Adrenal gland (tissue), 12 donors: Measurements from ENCODE around the gene FARS2. TPM values are rescaled to one million over a fixed set of nuclear protein-coding genes. Genes with fewer than 3 reads are reported as not detected.

Experiments used
- DNase-seq, 7 donors: peaks; one replicate each; pipeline ENCODE4 v3.0.0-alpha.2; 2019 to 2020
- H3K27ac ChIP-seq, 5 donors: fragments of 200-600 bp; sonication (generic) in 4 of 5; 1 replicate in 3 of 5; 2 replicates in 2 of 5; pipeline versions ENCODE4 v1.5.1 to v1.8.0; 2016 to 2020; ENCODE audit warnings: mild to moderate bottlenecking in 1 of 5
- H3K27me3 ChIP-seq: fragments of 200-600 bp; 2 replicates; pipeline ENCODE4 v1.8.0; 2021
- H3K36me3 ChIP-seq, 2 donors: fragments of 200-600 bp; replicated peaks in 1 of 2; 1 replicate in 1 of 2; 2 replicates in 1 of 2; pipeline versions ENCODE4 v1.5.1 to v1.8.0; 2018 to 2022
- H3K4me1 ChIP-seq, 2 donors: fragments of 200-600 bp; replicated peaks in 1 of 2; 1 replicate in 1 of 2; 2 replicates in 1 of 2; pipeline versions ENCODE4 v1.5.1 to v1.8.0; 2018 to 2021
- H3K4me3 ChIP-seq, 4 donors: fragments of 200-600 bp; sonication (generic) in 3 of 4; one replicate each; pipeline ENCODE4 v1.5.1; 2016 to 2018
- H3K9me3 ChIP-seq, 3 donors: fragments of 200-600 bp; sonication (generic) in 1 of 3; replicated peaks in 1 of 3; 1 replicate in 2 of 3; 2 replicates in 1 of 3; pipeline versions ENCODE4 v1.5.1 to v1.8.0; 2016 to 2021
- POLR2A ChIP-seq, 2 donors: fragments of 450-650 bp; IDR thresholded peaks; one replicate each; pipeline ENCODE4 v1.6.1; 2017; ENCODE audit warnings: antibody characterized with exemption in 2 of 2, mild to moderate bottlenecking in 2 of 2, moderate library complexity in 1 of 2
- WGBS, 4 donors: extraction: QIAGEN DNeasy Blood & Tissue Kit in 2 of 4; methylation state at CpG; one replicate each; pipeline versions ENCODE4 v1.1.5 to v1.1.7; 2013 to 2017; 5-methylcytosine and 5-hydroxymethylcytosine counted together
- intact Hi-C, 2 donors: fragments of 100-400 bp; cut with DNase I; formaldehyde crosslinking; loops; one replicate each; pipeline versions ENCODE4 v1.14.1 to v1.15.0; 2022 to 2023
- polyA plus RNA-seq, 3 donors: library from polyadenylated mRNA; stranded (reverse); fragments of 200-250 nt in 2 of 3; fragments of 350-450 nt in 1 of 3; fragmentation: Illumina TruSeq in 1 of 3; extraction: RNeasy Lipid Tissue Mini Kit (QIAGEN cat#74804) in 1 of 3; gene quantifications; one replicate each; pipeline ENCODE4 v1.2.3, GENCODE V29; 2013 to 2014
- total RNA-seq, 9 donors: library from RNA; depleted of rRNA in 4 of 9; stranded (reverse); fragments of >200 nt in 4 of 9; fragments of 120-200 nt in 1 of 9; fragmentation: NEBNext Ultra II Directional in 1 of 9; extraction: Animal tissue kit (Norgen Biotek cat#: 25700) in 1 of 9; gene quantifications; one replicate each; pipeline versions ENCODE4 v1.1.0 to v1.2.4, GENCODE V29; 2013 to 2023
- TF ChIP-seq, protein P1 (sequence below), 6 experiments: fragments of 450-650 bp in 4 of 6; fragments of 200-600 bp in 2 of 6; sonication (generic) in 1 of 6; IDR thresholded peaks; 1 replicate in 5 of 6; 2 replicates in 1 of 6; pipeline versions ENCODE4 v1.5.1 to v1.8.0; 2016 to 2021; ENCODE audit warnings: antibody characterized with exemption in 6 of 6, mild to moderate bottlenecking in 2 of 6, moderate library complexity in 1 of 6
- donor health status: healthy with polysubstance abuse.
- donor health status: Bipolar disorder and iron deficiency.
- donor health status: DM: yes; HTN: yes; CAD: no.
- donor health status: DM: no; HTN: no; CAD: no.
- donor health status: DM: no; HTN: no; CAD: no.
- donor health status: DM: yes; HTN: yes; CAD: no.

FARS2 gene
- total and polyA plus RNA-seq, 12 donors: 7.2 to 55.2 (median 19.8) TPM

- Histone ChIP-seq H3K4me3 (no peak overlapping the region), H3K9me3 (no peaks in the 10 kb centered on the region), H3K27me3 (no peaks in the 10 kb centered on the region), H3K27ac (no peak overlapping the region), H3K36me3 (no peaks in the 10 kb centered on the region), H3K4me1 (no peaks in the 10 kb centered on the region)
- intact Hi-C loops: no loop called here
- 83 to 86% (median 85%) methylated on average over 5 of the region's 5 CpGs for WGBS, 4 donors
- TF ChIP-seq POLR2A (IDR thresholded peaks at IDR 0.05): no peak
- TF ChIP-seq, protein P1, sequence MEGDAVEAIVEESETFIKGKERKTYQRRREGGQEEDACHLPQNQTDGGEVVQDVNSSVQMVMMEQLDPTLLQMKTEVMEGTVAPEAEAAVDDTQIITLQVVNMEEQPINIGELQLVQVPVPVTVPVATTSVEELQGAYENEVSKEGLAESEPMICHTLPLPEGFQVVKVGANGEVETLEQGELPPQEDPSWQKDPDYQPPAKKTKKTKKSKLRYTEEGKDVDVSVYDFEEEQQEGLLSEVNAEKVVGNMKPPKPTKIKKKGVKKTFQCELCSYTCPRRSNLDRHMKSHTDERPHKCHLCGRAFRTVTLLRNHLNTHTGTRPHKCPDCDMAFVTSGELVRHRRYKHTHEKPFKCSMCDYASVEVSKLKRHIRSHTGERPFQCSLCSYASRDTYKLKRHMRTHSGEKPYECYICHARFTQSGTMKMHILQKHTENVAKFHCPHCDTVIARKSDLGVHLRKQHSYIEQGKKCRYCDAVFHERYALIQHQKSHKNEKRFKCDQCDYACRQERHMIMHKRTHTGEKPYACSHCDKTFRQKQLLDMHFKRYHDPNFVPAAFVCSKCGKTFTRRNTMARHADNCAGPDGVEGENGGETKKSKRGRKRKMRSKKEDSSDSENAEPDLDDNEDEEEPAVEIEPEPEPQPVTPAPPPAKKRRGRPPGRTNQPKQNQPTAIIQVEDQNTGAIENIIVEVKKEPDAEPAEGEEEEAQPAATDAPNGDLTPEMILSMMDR (IDR thresholded peaks at IDR 0.05): no peak
- peak in 3 of 7 donors; percentile 13 to 42 (median 40) for DNase-seq
These were observed 192.2 kb downstream of the FARS2 start for GRCh38 chr6:5453546-5453945.

- WGBS, 4 donors: 74 to 87% (median 82%) methylated on average over 4 of the region's 4 CpGs
- TF ChIP-seq, protein P1 (IDR thresholded peaks at IDR 0.05): no peak
- TF ChIP-seq POLR2A (IDR thresholded peaks at IDR 0.05): no peak
- Histone ChIP-seq H3K4me3 (no peak overlapping the region), H3K4me1 (no peaks in the 10 kb centered on the region), H3K36me3 (no peaks in the 10 kb centered on the region), H3K27ac (no peak overlapping the region), H3K27me3 (no peaks in the 10 kb centered on the region), H3K9me3 (no peaks in the 10 kb centered on the region)
- intact Hi-C loops: no loop called here
- no peak for DNase-seq
These were observed 193.8 kb downstream of the FARS2 start for GRCh38 chr6:5455142-5455541.

GRCh38 chr6:5457041-5457440, 195.7 kb downstream of the FARS2 start:
- no peaks in the 10 kb centered on the region for H3K9me3 ChIP-seq
- no peaks in the 10 kb centered on the region for H3K36me3 ChIP-seq
- intact Hi-C loops: no loop called here
- no peak overlapping the region for H3K4me3 ChIP-seq
- H3K27me3 ChIP-seq: no peaks in the 10 kb centered on the region
- no peak overlapping the region for H3K27ac ChIP-seq
- TF ChIP-seq POLR2A (IDR thresholded peaks at IDR 0.05): no peak
- TF ChIP-seq, protein P1 (IDR thresholded peaks at IDR 0.05): no peak
- DNase-seq: no peak
- 83 to 96% (median 88%) methylated on average over 8 to 9 of the region's 9 CpGs for WGBS, 4 donors
- no peaks in the 10 kb centered on the region for H3K4me1 ChIP-seq

- no peaks in the 10 kb centered on the region for H3K36me3 ChIP-seq
- intact Hi-C loops: no loop called here
- TF ChIP-seq, protein P1 (IDR thresholded peaks at IDR 0.05): no peak
- no peak for TF ChIP-seq POLR2A (IDR thresholded peaks at IDR 0.05)
- H3K4me1 ChIP-seq: no peaks in the 10 kb centered on the region
- no peaks in the 10 kb centered on the region for H3K9me3 ChIP-seq
- DNase-seq: no peak
- H3K27ac ChIP-seq: no peak overlapping the region
- H3K27me3 ChIP-seq: no peaks in the 10 kb centered on the region
- no peak overlapping the region for H3K4me3 ChIP-seq
- WGBS, 4 donors: 88 to 91% (median 89%) methylated on average over 9 of the region's 9 CpGs
These were observed 196.8 kb downstream of the FARS2 start for GRCh38 chr6:5457983-5458683.
